Measurements from ENCODE around the gene ANKLE1.

ANKLE1 gene

GRCh38 chr19:17309198-17309964 lies 27.7 kb downstream of the ANKLE1 start, which contains the start of gene DDA1:
Gene DDA1 (plus strand): TSS chr19:17309563. CDS start chr19:17309655, 92 bp downstream.
- peak; percentile 99 for DNase-seq

- no peak for DNase-seq
Measured at GRCh38 chr19:17309965-17310461, 28.3 kb downstream of the ANKLE1 start.

- DNase-seq: no peak
Measured at GRCh38 chr19:17311455-17312188, 29.9 kb downstream of the ANKLE1 start.

GRCh38 chr19:17312189-17313113 lies 30.8 kb downstream of the ANKLE1 start:
- DNase-seq: no peak

DNA sequence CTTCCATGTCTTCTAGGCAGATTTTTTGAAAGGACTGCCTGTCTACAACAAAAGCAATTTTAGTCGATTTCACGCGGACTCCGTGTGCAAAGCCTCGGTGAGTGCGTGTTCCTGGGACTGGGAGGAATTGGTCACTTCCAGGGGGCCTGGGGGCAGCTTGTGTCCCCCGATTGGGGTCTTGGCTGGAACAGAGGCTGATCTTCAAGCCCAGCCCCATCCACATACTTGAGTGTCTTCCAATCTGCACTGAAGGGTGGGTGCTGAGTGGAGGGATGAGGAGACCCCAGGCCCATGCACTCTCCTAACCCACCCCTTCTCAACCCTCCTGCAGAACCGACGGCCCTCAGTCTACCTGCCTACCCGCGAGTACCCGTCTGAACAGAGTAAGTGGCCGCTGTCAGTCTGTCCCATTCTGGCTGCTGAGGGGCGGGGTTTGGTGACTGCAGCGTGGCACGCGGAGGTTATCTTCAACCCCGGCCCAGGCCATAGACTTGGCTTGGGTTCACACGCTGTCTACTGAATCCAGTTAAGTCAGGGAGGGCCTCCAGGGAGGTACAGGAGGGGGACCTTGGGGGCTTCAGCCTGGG lies 32.4 kb downstream of the ANKLE1 start:
- no peak for DNase-seq

DNA sequence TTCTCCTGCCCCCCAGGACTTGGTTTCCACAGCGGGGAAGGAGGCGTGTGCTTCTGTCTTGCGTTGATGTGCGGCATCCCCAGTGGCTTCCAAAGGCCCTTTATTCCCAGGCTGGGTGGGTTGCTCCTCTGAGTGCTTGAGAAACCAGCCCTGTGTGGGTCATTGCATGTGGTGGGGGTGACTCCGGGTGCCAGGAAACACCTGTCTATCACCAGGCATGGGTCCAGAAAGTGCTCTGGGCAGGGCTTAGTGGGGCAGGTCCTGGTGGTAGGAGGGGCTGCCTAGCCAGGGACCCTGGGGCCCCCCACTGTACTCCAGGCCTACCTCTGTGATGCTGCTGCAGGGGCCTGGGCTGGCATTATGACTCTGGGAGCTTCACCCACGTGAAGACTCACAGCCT lies 37.3 kb downstream of the ANKLE1 start:
- DNase-seq: no peak

- no peak for DNase-seq
Measured at GRCh38 chr19:17319473-17320238, 38.0 kb downstream of the ANKLE1 start.

DNA sequence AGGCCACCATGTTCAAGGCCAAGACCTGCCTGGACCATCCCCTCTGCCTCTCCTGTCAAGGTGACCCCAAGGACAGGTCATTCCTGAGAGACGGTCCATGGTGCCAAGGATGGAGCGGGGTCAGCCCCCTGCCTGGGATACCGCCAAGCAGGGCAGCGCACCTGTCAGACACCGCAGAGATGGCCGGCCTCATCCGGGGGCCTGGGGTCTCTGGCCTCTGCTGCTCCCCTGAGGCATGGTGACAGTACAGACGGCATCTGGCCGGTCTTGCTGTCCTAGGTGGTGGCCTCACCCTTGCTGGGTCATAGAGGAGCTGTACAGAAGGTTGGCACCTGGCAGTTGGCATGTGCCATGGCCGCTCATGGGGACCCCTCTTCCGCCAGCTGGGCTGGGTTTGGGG lies 38.7 kb downstream of the ANKLE1 start:
- no peak for DNase-seq

DNA sequence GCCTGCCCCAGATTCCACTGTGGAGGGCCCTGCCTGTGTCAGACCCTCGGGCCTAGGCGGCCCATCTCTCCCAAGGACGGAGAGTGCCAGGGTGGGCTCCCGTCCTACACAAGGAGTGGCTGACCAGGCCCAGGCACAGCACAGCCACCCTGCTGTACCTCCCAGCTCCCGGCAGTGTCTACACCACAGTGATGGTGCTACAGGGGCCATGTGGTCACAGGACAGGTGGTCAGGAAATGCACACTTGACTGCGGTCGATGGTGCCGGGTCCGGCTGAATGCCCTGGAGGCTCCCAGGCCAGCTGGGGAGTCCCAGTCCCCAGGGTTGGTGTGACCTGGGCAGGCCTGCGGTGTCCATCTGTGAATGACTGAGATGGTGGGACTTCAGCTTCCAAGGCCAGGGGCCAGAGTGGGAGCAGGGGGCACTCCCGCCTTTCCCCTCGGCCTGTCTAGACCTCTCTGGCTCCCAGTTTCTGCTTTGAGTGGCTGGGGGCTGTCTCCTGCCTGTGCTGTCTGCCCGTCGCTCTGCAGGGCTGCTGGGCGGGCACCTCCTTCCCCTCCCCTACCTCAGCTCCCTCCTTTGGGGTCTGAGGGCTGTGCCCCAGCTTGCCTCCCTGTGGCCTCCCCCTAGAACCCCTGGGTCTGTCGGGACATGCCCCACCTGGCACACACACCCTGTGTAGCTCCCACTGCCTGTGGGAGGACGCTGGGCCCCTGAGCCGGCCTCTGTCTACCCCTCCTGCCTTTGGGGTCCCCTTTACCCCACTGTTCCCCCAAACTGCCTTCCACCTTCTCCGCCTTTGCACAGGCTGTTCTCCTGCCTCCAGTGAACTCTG lies 40.2 kb downstream of the ANKLE1 start:
- no peak for DNase-seq

DNA sequence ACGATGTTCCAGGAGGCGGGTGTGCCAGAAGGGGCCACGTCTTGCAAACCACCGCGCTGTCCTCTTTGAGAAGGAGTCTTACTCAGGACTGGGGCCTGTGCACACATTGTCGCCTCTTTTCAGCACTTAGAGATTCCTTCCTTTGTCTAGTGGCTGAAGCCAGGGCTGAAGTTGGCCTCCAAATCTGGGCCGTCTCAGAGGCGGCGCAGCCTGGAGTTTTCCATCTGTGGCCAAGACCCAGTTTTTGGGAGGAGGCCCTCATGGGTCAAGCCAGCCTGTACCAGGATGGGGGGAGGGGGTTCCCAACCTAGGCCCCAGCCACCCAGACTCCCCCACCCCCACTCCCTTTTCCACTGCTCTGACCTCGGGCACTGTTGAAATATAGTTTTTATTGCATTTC lies 41.2 kb downstream of the ANKLE1 start:
- no peak for DNase-seq

DNA sequence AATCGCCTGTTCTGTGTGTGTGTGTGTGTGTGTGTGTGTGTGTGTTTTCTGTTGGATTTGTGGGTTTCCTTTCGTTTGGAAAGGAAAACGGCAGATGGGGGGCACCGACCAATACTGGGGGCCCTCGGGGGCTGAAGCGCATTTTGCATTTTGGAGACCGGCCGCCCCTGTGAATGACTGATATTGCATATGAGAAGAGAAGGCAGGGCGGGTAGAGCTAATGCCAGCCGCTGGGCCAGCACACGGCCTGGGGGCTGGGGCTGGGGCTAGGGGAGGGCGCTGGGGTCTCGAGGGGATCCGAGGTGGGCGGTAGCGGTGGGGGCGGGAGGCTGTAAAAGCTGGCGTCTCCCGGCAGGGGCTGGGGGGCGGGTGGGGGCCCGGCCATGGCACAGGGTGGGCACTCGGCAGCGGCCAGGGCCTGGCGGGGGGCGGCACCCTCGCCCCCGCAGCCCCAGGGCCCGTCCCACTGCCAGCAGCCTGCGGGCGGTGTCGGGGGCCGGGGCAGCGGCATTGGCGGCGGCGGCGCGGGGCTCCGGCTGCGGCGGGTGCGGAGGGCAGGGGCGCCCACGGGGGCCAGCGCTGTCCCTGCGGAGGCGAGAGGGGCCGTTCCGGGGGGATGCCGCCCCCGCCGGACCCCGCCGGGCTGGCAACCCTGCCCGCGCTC lies 41.7 kb downstream of the ANKLE1 start:
- DNase-seq: no peak

- no peak for DNase-seq
Measured at GRCh38 chr19:17323964-17324332, 42.2 kb downstream of the ANKLE1 start.

DNA sequence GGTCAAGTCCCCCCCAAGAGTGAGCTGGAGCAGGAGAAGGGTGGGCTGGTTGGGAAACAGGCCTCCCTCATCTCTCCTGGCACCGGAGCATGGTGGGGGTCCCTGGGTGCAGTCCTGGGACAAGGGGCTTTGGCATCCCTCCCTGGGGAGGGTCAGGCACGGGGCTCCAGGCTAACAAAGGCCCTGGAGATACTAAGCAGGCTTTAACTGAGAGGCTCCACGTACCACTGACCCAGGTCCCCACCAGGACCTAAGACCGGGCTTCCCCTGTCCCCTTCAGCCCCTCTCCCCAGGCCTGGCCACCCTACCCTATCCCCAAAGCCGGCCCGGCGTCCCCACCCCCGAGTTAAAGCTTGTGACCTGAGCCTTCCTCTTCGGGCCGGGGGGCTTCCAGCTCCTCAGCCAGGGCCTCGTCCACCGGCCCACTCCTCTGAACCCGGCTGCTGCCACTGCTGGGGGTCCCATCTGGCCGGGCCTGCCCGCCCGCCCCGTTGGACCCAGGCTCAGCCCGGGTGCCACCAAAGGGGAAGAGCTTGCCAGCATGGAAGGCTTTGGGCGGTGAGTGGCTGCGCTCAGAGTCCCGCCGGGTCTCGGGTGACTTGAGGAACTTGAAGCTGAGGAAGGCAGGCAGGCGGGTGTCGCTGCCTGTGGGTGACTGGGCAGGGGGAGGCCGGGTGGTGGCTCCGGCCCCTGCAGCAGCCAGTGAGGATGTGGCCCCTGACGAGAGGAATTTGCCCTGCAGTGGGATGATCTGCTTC lies 42.8 kb downstream of the ANKLE1 start:
- no peak for DNase-seq

GRCh38 chr19:17325133-17325532 lies 43.4 kb downstream of the ANKLE1 start:
- no peak for DNase-seq

DNA sequence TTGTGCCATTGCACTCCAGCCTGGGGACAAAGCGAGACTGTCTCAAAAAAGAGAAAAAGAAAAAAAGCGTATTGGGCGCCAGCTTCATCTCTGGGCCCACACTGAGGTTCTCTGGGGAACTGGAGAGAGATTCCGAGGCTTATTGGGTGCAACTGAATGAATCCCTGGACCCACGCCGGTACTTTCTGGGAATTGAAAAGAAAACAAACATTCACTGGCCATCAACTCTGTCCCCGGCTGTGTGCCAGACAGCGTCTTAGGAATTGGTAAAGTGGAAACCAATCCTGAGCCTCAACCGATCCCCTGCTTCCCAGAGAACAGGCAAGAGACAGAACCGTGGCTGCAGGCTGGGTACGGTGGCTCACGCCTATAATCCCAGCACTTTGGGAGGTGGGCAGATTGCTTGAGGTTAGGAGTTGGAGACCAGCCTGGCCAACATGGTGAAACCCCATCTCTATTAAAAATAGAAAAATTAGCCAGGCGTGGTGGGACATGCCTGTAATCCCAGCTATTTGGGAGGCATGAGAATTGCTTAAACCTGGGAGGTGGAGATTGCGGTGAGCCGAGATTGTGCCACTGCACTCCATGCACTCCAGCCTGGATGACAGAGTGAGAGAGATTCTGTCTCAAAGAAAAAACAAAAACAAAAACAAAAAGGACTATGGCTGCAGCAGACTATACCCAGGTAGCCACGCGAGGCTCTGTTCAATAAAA lies 44.3 kb downstream of the ANKLE1 start:
- DNase-seq: no peak

- no peak for DNase-seq
Measured at GRCh38 chr19:17326595-17326966, 44.9 kb downstream of the ANKLE1 start.

- no peak for DNase-seq
Measured at GRCh38 chr19:17327068-17327653, 45.5 kb downstream of the ANKLE1 start.

All from NCI-H2029 (cell line).